Lower leg skin (tissue), 3 donors: ENCODE results near the gene HDAC4.

Source experiments
- POLR2A ChIP-seq, 2 donors: fragments of 450-650 bp; IDR thresholded peaks; one replicate each; pipeline ENCODE4 v1.6.1; 2016 to 2017; ENCODE audit warnings: antibody characterized with exemption in 2 of 2, mild to moderate bottlenecking in 1 of 2, moderate library complexity in 1 of 2
- TF ChIP-seq, protein P1 (sequence below), 3 donors: fragments of 450-650 bp; IDR thresholded peaks; one replicate each; pipeline ENCODE4 v1.5.1; 2016; ENCODE audit warnings: antibody characterized with exemption in 3 of 3, mild to moderate bottlenecking in 3 of 3, moderate library complexity in 2 of 3

DNA sequence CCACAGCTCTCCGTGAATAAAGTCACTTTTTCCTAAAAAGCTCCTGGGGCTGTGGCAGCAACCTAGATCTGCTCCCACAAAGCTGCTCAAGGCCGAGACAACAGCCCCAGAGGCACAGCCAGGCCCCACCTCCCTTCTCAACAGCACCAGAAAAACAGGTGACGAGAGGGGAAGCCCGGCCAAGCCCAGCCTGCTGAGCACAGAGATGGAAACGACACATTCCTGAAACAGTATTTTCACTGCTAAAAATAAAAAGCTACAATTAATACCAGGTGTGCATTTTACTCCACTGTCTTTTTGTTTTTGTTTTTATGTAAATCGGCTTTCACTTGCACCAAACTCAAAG is 199.3 kb downstream of the HDAC4 start:
- TF ChIP-seq, protein P1, sequence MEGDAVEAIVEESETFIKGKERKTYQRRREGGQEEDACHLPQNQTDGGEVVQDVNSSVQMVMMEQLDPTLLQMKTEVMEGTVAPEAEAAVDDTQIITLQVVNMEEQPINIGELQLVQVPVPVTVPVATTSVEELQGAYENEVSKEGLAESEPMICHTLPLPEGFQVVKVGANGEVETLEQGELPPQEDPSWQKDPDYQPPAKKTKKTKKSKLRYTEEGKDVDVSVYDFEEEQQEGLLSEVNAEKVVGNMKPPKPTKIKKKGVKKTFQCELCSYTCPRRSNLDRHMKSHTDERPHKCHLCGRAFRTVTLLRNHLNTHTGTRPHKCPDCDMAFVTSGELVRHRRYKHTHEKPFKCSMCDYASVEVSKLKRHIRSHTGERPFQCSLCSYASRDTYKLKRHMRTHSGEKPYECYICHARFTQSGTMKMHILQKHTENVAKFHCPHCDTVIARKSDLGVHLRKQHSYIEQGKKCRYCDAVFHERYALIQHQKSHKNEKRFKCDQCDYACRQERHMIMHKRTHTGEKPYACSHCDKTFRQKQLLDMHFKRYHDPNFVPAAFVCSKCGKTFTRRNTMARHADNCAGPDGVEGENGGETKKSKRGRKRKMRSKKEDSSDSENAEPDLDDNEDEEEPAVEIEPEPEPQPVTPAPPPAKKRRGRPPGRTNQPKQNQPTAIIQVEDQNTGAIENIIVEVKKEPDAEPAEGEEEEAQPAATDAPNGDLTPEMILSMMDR (IDR thresholded peaks at IDR 0.05), result no peak
- TF ChIP-seq POLR2A (IDR thresholded peaks at IDR 0.05), result no peak
